ENCODE measurements around the gene SLC22A1.
"Not testable (repeated sequence)": the region's sequence is repeated elsewhere in the genome, so short reads cannot be mapped to it uniquely, and the experiment has no call there.

Gene SLC22A1

GRCh38 chr6:160132776-160133338 is 11.2 kb downstream of the SLC22A1 start:
- Histone ChIP-seq H3K9me3 (ENCODE audit: control insufficient read depth in 1 of 2, low read length in 2 of 2) (no peaks in the 10 kb centered on the region), H3K4me1 (ENCODE audit: control insufficient read depth in 1 of 2, insufficient read depth in 2 of 2, low read length in 2 of 2) (no peaks in the 10 kb centered on the region), H3K36me3 (ENCODE audit: control insufficient read depth in 1 of 2, insufficient read depth in 2 of 2, low read length in 2 of 2) (no peaks in the 10 kb centered on the region), H3K27ac (ENCODE audit: low read length) (no peak overlapping the region), H3K27me3 (ENCODE audit: low read depth, low read length) (no peaks in the 10 kb centered on the region), H3K4me3 (ENCODE audit: low read depth in 1 of 2, low read length in 2 of 2) (no peak overlapping the region)

GRCh38 chr6:160133441-160134336 is 12.1 kb downstream of the SLC22A1 start:
- H3K4me1 ChIP-seq (ENCODE audit: control insufficient read depth in 1 of 2, insufficient read depth in 2 of 2, low read length in 2 of 2), result no peaks in the 10 kb centered on the region
- no peak overlapping the region for H3K4me3 ChIP-seq (ENCODE audit: low read depth in 1 of 2, low read length in 2 of 2)
- no peaks in the 10 kb centered on the region for H3K36me3 ChIP-seq (ENCODE audit: control insufficient read depth in 1 of 2, insufficient read depth in 2 of 2, low read length in 2 of 2)
- H3K27me3 ChIP-seq (ENCODE audit: low read depth, low read length), result no peaks in the 10 kb centered on the region
- H3K9me3 ChIP-seq (ENCODE audit: control insufficient read depth in 1 of 2, low read length in 2 of 2), result no peaks in the 10 kb centered on the region
- H3K27ac ChIP-seq (ENCODE audit: low read length), result no peak overlapping the region

DNA sequence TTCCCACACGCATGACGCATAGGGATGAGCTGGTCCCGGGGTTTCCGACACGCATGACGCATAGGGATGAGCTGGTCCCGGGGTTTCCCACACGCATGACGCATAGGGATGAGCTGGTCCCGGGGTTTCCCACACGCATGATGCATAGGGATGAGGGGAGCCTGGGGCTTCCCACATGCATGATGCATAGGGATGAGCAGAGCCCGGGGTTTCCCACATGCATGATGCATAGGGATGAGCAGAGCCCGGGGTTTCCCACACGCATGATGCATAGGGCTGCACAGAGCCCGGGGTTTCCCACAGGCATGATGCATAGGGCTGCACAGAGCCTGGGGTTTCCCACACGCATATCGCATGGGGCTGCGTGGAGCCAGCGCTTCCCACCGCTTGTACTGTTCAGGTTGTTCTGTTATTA is 12.7 kb downstream of the SLC22A1 start:
- H3K27ac ChIP-seq (ENCODE audit: low read length); H3K27me3 ChIP-seq (ENCODE audit: low read depth, low read length); H3K9me3 ChIP-seq (ENCODE audit: control insufficient read depth in 1 of 2, low read length in 2 of 2); H3K4me1 ChIP-seq (ENCODE audit: control insufficient read depth in 1 of 2, insufficient read depth in 2 of 2, low read length in 2 of 2); H3K4me3 ChIP-seq (ENCODE audit: low read depth in 1 of 2, low read length in 2 of 2); H3K36me3 ChIP-seq (ENCODE audit: control insufficient read depth in 1 of 2, insufficient read depth in 2 of 2, low read length in 2 of 2): not testable (repeated sequence)

DNA sequence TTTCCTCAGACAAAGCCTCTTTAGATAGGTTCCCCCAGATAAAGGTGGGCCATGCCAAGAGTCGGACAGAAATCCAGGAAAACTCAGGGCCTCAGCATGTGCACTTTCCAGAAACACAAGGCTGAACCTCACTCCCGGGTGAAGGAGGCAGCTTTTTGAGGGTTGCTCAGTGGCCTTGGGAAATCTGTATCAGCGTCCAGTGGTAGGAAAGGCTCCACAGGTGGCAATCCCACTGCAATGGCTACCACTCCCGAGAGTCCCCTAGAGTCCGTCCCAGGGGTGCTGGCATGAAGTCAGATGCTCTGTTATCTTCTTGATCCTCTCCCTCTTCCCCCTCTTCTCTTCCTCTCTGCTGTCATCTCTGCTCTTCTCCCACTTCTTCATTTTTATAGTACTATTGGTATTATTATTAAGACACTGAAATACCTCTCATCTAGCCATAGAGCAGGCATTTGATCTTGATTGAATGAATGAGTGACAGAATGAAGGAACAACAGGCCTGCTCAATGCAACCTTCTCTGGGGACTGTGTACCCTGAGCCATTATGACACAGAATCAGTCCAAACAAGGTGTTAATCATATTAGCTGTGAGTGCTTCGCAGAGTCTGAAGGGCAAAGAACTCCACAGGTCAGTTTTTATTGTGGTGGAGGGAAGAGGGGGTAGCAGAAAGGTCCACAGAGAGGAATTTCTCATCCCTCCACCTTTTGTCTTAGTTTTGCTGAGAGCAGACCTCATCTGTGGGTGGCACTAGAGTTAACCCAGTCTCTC is 13.3 kb downstream of the SLC22A1 start:
- no peaks in the 10 kb centered on the region for H3K9me3 ChIP-seq (ENCODE audit: control insufficient read depth in 1 of 2, low read length in 2 of 2)

GRCh38 chr6:160135907-160136655 is 14.5 kb downstream of the SLC22A1 start:
- Histone ChIP-seq H3K36me3 (ENCODE audit: control insufficient read depth in 1 of 2, insufficient read depth in 2 of 2, low read length in 2 of 2) (no peaks in the 10 kb centered on the region), H3K27ac (ENCODE audit: low read length) (no peak overlapping the region), H3K4me1 (ENCODE audit: control insufficient read depth in 1 of 2, insufficient read depth in 2 of 2, low read length in 2 of 2) (no peaks in the 10 kb centered on the region), H3K4me3 (ENCODE audit: low read depth in 1 of 2, low read length in 2 of 2) (no peak overlapping the region), H3K27me3 (ENCODE audit: low read depth, low read length) (no peaks in the 10 kb centered on the region), H3K9me3 (ENCODE audit: control insufficient read depth in 1 of 2, low read length in 2 of 2) (no peaks in the 10 kb centered on the region)

More for the DNA sequence above, 13.3 kb downstream of the SLC22A1 start:
- Histone ChIP-seq H3K27ac (ENCODE audit: low read length) (no peak overlapping the region), H3K36me3 (ENCODE audit: control insufficient read depth in 1 of 2, insufficient read depth in 2 of 2, low read length in 2 of 2) (no peaks in the 10 kb centered on the region), H3K27me3 (ENCODE audit: low read depth, low read length) (no peaks in the 10 kb centered on the region), H3K4me1 (ENCODE audit: control insufficient read depth in 1 of 2, insufficient read depth in 2 of 2, low read length in 2 of 2) (no peaks in the 10 kb centered on the region), H3K4me3 (ENCODE audit: low read depth in 1 of 2, low read length in 2 of 2) (no peak overlapping the region)

- Histone ChIP-seq H3K4me1 (ENCODE audit: control insufficient read depth in 1 of 2, insufficient read depth in 2 of 2, low read length in 2 of 2) (no peaks in the 10 kb centered on the region), H3K4me3 (ENCODE audit: low read depth in 1 of 2, low read length in 2 of 2) (no peak overlapping the region), H3K27me3 (ENCODE audit: low read depth, low read length) (no peaks in the 10 kb centered on the region), H3K36me3 (ENCODE audit: control insufficient read depth in 1 of 2, insufficient read depth in 2 of 2, low read length in 2 of 2) (no peaks in the 10 kb centered on the region), H3K27ac (ENCODE audit: low read length) (no peak overlapping the region), H3K9me3 (ENCODE audit: control insufficient read depth in 1 of 2, low read length in 2 of 2) (no peaks in the 10 kb centered on the region)
Observed at GRCh38 chr6:160137130-160137988, 15.7 kb downstream of the SLC22A1 start.

DNA sequence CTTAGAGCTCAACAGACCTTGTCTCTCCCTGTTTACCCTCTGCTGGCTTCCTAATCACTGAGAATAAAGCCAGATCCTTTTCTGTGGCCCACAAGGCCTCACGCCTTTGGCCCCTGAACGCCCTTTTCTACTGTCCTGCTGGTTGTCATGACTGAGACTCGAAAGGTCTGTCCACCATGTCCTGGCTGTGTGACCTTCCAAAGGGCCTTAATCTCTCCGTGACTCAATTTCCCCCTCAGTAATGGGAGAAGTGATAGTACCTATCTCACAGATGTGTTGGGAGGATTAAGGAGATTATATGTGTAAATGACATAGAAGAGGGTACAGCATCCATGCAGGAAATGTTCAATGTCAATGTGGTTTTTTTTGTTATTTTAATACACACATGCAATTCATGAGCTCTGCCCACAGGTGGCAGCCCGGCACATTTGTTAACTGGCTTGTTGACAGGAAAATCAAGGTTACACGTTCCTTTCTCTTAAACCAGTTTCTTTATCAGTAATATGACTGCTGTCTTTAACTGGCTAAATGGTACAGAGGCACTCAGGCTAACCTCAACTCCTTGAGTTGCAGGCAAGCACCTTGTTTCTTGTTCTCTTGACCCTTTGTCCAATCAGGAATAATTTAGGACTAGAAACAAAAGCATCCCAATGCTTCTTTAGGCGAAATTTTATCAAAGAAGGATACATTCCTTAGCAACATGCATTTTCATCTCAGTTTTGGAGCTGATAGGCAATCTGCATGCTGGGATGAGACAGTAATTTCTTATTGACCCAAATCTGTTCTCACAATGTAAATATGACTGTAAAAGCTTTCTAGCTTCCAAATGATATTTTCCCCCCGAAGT is 16.6 kb downstream of the SLC22A1 start:
- no peaks in the 10 kb centered on the region for H3K4me1 ChIP-seq (ENCODE audit: control insufficient read depth in 1 of 2, insufficient read depth in 2 of 2, low read length in 2 of 2)
- H3K36me3 ChIP-seq (ENCODE audit: control insufficient read depth in 1 of 2, insufficient read depth in 2 of 2, low read length in 2 of 2), result no peaks in the 10 kb centered on the region
- H3K27ac ChIP-seq (ENCODE audit: low read length), result no peak overlapping the region
- H3K27me3 ChIP-seq (ENCODE audit: low read depth, low read length), result no peaks in the 10 kb centered on the region
- H3K4me3 ChIP-seq (ENCODE audit: low read depth in 1 of 2, low read length in 2 of 2), result no peak overlapping the region
- no peaks in the 10 kb centered on the region for H3K9me3 ChIP-seq (ENCODE audit: control insufficient read depth in 1 of 2, low read length in 2 of 2)

DNA sequence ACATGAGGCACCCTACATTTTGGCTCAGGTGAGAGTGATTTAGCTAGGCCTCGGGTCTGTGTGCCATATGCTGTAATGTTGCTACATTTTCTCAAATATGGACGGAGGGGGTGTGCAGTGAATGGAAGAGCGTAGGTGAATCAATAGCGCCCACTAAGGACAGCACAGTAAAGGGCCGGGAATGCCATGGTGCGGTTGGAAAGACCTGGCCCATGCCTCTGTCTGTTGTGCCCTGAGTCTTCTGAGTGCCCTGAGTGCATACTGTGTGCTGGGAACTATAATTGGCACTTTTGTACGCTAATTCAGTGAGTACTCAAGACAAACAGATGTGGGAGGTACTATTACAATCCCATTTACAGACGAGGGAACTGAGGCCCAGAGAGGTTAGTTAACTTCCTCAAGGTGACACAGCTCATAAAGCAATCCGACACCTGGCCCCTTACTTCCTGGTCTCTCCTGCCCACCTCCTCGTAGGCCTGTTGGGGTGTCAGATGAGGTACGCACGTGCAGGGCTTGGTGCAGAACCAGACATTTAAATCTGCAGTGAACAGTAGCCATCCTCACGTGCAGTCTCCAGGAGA is 17.3 kb downstream of the SLC22A1 start:
- H3K4me3 ChIP-seq (ENCODE audit: low read depth in 1 of 2, low read length in 2 of 2), result no peak overlapping the region
- no peaks in the 10 kb centered on the region for H3K9me3 ChIP-seq (ENCODE audit: control insufficient read depth in 1 of 2, low read length in 2 of 2)
- no peaks in the 10 kb centered on the region for H3K4me1 ChIP-seq (ENCODE audit: control insufficient read depth in 1 of 2, insufficient read depth in 2 of 2, low read length in 2 of 2)
- H3K36me3 ChIP-seq (ENCODE audit: control insufficient read depth in 1 of 2, insufficient read depth in 2 of 2, low read length in 2 of 2), result no peaks in the 10 kb centered on the region
- no peaks in the 10 kb centered on the region for H3K27me3 ChIP-seq (ENCODE audit: low read depth, low read length)
- H3K27ac ChIP-seq (ENCODE audit: low read length), result no peak overlapping the region

DNA sequence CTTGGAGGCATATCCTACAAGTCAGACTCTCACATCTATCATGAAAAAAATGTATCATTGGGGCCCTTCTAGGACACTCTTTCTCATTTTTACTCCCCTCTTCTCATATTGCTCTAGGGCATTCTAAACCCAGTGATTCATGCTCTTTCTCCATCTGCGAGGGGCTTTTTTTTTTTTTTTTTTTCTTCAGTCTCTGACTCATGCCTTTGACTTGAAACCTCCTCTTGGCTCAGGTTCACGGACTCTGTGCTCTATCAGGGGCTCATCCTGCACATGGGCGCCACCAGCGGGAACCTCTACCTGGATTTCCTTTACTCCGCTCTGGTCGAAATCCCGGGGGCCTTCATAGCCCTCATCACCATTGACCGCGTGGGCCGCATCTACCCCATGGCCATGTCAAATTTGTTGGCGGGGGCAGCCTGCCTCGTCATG is 17.8 kb downstream of the SLC22A1 start:
- Histone ChIP-seq H3K4me1 (ENCODE audit: control insufficient read depth in 1 of 2, insufficient read depth in 2 of 2, low read length in 2 of 2) (no peaks in the 10 kb centered on the region), H3K27me3 (ENCODE audit: low read depth, low read length) (no peaks in the 10 kb centered on the region), H3K36me3 (ENCODE audit: control insufficient read depth in 1 of 2, insufficient read depth in 2 of 2, low read length in 2 of 2) (no peaks in the 10 kb centered on the region), H3K4me3 (ENCODE audit: low read depth in 1 of 2, low read length in 2 of 2) (no peak overlapping the region), H3K9me3 (ENCODE audit: control insufficient read depth in 1 of 2, low read length in 2 of 2) (no peaks in the 10 kb centered on the region), H3K27ac (ENCODE audit: low read length) (no peak overlapping the region)

Measured in muscle layer of duodenum (tissue), 2 donors.